ENCODE data around the gene ANKS4B. TPM values are rescaled to one million over a fixed set of nuclear protein-coding genes. Genes with fewer than 3 reads are reported as not detected.

Gene ANKS4B
- total RNA-seq, 1 experiment from 2014 or later = not detected

DNA sequence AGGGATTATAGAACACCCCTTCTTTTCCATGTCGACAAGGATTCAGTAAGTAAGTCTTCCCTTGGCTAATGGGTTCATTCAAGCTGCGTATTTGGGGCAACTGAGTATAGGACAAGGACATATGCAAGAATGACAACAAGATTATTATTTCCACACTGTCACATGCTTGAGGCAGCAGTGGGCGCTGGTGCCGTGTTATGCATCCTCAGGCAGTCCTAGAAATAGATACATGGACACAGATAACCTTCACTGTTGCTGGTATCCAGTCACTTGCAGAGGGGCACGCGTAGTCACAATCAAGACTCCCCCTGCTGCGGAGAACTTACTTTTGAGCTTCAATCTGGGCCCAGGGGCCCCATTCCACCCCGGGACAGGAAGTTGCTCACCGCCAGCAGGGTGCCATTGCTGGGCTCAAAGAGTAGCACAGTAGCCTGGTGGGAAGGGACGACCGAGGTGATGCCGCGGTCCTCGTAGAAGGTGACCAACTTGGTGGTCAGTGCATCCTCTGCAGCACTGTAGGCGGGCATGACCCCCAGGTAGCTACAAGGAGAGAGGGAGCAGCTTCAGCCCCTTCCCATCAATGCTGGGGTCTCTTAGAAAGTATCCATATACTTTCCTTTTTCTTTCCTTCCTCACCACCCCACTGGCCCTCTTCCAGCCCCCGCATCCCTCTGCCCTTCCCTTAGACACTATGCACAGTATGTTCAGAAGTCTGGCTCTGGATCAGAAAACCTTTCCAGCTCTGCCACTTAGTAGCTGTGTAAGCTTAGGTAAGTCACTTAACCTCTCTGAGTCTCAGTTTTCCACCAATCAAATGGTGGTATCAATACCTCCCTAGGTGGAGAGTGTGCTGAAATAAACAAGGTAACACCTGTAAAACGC lies 43.8 kb downstream of the ANKS4B start:
- no peak overlapping the region for H3K27ac ChIP-seq (ENCODE audit: low read length)
- ATAC-seq (no peak), DNase-seq (ENCODE audit: low read depth, low spot score) (no peak)
- peaks cover 40% of the 10 kb centered on the region for H3K27me3 ChIP-seq (ENCODE audit: control insufficient read depth, insufficient read depth, low read length)
- intact Hi-C loops (cut with micrococcal nuclease; ENCODE audit: unreplicated experiment) (loop anchor here (10.0 kb wide), 1 partner anchor 82 kb away; no protein-coding TSS in a partner anchor), in situ Hi-C loops (cut with HindIII; ENCODE audit: low pct_unique_long_range_greater_than_20kb, low sequenced_read_pairs) (loop anchor here (25.0 kb wide), 1 partner anchor 90 kb away; no protein-coding TSS in a partner anchor)
- peak overlapping the region; percentile 39 to 57 for H3K4me3 ChIP-seq (ENCODE audit: low read depth in 2 of 2, low read length in 2 of 2)
- ChIA-PET CTCF (interaction anchor here (1.5 kb wide), 1 partner anchor 23 kb away, joined by 6 read pairs; no protein-coding TSS in a partner anchor), POLR2A (no interaction called here)
- BruUV-seq (replicated peaks) = no TSS peak
- H3K9me3 ChIP-seq (ENCODE audit: control insufficient read depth, insufficient read depth, low read depth, low read length) = no peaks in the 10 kb centered on the region
- peaks cover 5% of the 10 kb centered on the region for H3K4me1 ChIP-seq (ENCODE audit: control insufficient read depth, insufficient read depth, low read length)
- no peak for TF ChIP-seq TCF7L2 (IDR thresholded peaks at IDR 0.05; ENCODE audit: low read depth, low read length)
- TF ChIP-seq, protein P1, sequence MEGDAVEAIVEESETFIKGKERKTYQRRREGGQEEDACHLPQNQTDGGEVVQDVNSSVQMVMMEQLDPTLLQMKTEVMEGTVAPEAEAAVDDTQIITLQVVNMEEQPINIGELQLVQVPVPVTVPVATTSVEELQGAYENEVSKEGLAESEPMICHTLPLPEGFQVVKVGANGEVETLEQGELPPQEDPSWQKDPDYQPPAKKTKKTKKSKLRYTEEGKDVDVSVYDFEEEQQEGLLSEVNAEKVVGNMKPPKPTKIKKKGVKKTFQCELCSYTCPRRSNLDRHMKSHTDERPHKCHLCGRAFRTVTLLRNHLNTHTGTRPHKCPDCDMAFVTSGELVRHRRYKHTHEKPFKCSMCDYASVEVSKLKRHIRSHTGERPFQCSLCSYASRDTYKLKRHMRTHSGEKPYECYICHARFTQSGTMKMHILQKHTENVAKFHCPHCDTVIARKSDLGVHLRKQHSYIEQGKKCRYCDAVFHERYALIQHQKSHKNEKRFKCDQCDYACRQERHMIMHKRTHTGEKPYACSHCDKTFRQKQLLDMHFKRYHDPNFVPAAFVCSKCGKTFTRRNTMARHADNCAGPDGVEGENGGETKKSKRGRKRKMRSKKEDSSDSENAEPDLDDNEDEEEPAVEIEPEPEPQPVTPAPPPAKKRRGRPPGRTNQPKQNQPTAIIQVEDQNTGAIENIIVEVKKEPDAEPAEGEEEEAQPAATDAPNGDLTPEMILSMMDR (IDR thresholded peaks at IDR 0.05) = no peak
- TF ChIP-seq, protein P2, sequence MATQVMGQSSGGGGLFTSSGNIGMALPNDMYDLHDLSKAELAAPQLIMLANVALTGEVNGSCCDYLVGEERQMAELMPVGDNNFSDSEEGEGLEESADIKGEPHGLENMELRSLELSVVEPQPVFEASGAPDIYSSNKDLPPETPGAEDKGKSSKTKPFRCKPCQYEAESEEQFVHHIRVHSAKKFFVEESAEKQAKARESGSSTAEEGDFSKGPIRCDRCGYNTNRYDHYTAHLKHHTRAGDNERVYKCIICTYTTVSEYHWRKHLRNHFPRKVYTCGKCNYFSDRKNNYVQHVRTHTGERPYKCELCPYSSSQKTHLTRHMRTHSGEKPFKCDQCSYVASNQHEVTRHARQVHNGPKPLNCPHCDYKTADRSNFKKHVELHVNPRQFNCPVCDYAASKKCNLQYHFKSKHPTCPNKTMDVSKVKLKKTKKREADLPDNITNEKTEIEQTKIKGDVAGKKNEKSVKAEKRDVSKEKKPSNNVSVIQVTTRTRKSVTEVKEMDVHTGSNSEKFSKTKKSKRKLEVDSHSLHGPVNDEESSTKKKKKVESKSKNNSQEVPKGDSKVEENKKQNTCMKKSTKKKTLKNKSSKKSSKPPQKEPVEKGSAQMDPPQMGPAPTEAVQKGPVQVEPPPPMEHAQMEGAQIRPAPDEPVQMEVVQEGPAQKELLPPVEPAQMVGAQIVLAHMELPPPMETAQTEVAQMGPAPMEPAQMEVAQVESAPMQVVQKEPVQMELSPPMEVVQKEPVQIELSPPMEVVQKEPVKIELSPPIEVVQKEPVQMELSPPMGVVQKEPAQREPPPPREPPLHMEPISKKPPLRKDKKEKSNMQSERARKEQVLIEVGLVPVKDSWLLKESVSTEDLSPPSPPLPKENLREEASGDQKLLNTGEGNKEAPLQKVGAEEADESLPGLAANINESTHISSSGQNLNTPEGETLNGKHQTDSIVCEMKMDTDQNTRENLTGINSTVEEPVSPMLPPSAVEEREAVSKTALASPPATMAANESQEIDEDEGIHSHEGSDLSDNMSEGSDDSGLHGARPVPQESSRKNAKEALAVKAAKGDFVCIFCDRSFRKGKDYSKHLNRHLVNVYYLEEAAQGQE (IDR thresholded peaks at IDR 0.05; ENCODE audit: insufficient read depth in 1 of 2, low read depth in 2 of 2, low read length in 1 of 2) = no peak
- no peaks in the 10 kb centered on the region for H3K36me3 ChIP-seq (ENCODE audit: control insufficient read depth, insufficient read depth, low read length)

DNA sequence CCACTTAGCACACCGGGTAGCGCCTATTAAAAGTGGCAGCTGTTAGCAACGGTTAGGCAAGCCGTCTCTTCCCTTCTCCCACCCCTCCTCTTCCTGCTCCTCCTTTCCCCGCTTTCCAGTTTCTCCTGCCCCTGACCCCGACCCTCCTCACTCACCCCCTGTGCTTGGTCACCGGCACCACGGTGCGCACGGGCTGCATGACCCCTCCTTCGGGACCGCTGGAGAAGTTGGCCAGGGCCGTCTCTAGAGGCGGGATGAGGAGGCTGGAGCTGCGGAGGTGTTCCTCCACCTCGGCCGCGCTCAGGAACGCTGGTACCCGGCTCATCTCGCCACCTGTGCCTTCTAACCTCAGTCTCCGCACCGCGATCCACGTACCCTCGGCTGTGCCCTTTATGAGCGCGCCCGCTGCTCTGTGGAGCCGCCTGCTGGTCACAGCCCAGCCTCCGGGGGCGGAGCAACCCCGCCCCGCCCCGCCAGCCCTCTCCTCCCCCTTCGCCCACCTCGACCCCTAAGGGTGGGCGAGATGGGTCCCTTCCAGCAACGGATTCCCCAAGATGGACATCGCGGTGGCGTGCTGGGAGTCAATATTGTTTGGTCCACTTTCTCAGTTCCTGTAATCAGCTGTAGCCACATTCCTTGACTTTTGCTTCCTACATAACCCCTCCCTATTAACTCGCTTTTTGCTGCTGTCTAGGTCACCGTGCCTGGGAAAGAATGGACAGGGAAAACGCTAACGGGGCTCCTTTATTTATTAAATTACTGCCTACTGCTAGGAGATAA lies 44.6 kb downstream of the ANKS4B start, which contains the start of gene CRYM:
TSS of gene CRYM (minus strand) at position 364 of the 780 bp plus-strand sequence. CDS start at position 325, 39 bp downstream.
- in situ Hi-C loops (cut with HindIII; ENCODE audit: low pct_unique_long_range_greater_than_20kb, low sequenced_read_pairs) (loop anchor here (25.0 kb wide), 1 partner anchor 91 kb away; no protein-coding TSS in a partner anchor), intact Hi-C loops (cut with micrococcal nuclease; ENCODE audit: unreplicated experiment) (loop anchor here (10.0 kb wide), 1 partner anchor 83 kb away; no protein-coding TSS in a partner anchor)
- no peaks in the 10 kb centered on the region for H3K9me3 ChIP-seq (ENCODE audit: control insufficient read depth, insufficient read depth, low read depth, low read length)
- DNase-seq (ENCODE audit: low read depth, low spot score) (no peak), ATAC-seq (peak; percentile 97)
- TF ChIP-seq, protein P2 (IDR thresholded peaks at IDR 0.05; ENCODE audit: insufficient read depth in 1 of 2, low read depth in 2 of 2, low read length in 1 of 2) = no peak
- TF ChIP-seq, protein P1 (IDR thresholded peaks at IDR 0.05) = peak; percentile 93
- TF ChIP-seq SIN3A (IDR thresholded peaks at IDR 0.05; ENCODE audit: borderline replicate concordance, insufficient read depth, low read depth, low read length) (no peak), POLR2AphosphoS5 (IDR thresholded peaks at IDR 0.05; ENCODE audit: low read depth, low read length) (no peak), TCF7L2 (IDR thresholded peaks at IDR 0.05; ENCODE audit: low read depth, low read length) (no peak)
- POLR2A ChIA-PET = no interaction called here
- peak within 1 kb of the TSS; percentile 39 to 57 for H3K4me3 ChIP-seq (ENCODE audit: low read depth in 2 of 2, low read length in 2 of 2)
- H3K27me3 ChIP-seq (ENCODE audit: control insufficient read depth, insufficient read depth, low read length) = peaks cover 46% of the 10 kb centered on the region
- H3K27ac ChIP-seq (ENCODE audit: low read length) = no peak within 1 kb of the TSS
- no TSS peak for BruUV-seq (replicated peaks)
- no peaks in the 10 kb centered on the region for H3K36me3 ChIP-seq (ENCODE audit: control insufficient read depth, insufficient read depth, low read length)
- peaks cover 5% of the 10 kb centered on the region for H3K4me1 ChIP-seq (ENCODE audit: control insufficient read depth, insufficient read depth, low read length)
- CTCF ChIA-PET = interaction anchor here (0.7 to 1.5 kb wide), 4 partner anchors 13 to 214 kb away, joined by 3 to 6 read pairs (median 4); no protein-coding TSS in a partner anchor
